Sigmoid colon (tissue), 4 donors: ENCODE results near the gene UNC79.

Experiments used
- EP300 ChIP-seq, 4 donors: sonication (generic); formaldehyde crosslinking; IDR thresholded peaks; one replicate each; pipeline ENCODE4 v1.6.1; 2017; ENCODE audit warnings: antibody characterized with exemption in 4 of 4
- POLR2AphosphoS5 ChIP-seq, 4 donors: sonication (generic); formaldehyde crosslinking; IDR thresholded peaks; one replicate each; pipeline ENCODE4 v1.6.1; 2017; ENCODE audit warnings: antibody characterized with exemption in 4 of 4

- TF ChIP-seq EP300 (IDR thresholded peaks at IDR 0.05) (no peak), POLR2AphosphoS5 (IDR thresholded peaks at IDR 0.05) (no peak)
These were observed 301.8 kb downstream of the UNC79 start for GRCh38 chr14:93732524-93732923.
